CD8-positive, alpha-beta memory T cell (primary cell): Measurements from ENCODE around the gene C2CD4C. TPM values are rescaled to one million over a fixed set of nuclear protein-coding genes. Genes with fewer than 3 reads are reported as not detected.
"Not testable (repeated sequence)": the region's sequence is repeated elsewhere in the genome, so short reads cannot be mapped to it uniquely, and the experiment has no call there.

Experiments
- CTCF ChIA-PET: fragments of 350-600 bp; sonication (Branson Sonifier 250); formaldehyde crosslinking; loops from one replicate; lab custom pipeline; 2021; ENCODE audit warnings: antibody characterized with exemption; lab: Charles Lee
- POLR2A ChIA-PET: fragments of 350-600 bp; sonication (Branson Sonifier 250); formaldehyde crosslinking; loops from one replicate; lab custom pipeline; 2021; ENCODE audit warnings: antibody characterized with exemption; lab: Charles Lee
- DNase-seq, 5 donors: peaks; one replicate each; pipeline versions ENCODE4 v3.0.0 to v3.0.0-alpha.2; 2020 to 2022; ENCODE audit warnings: mixed read lengths in 1 of 5
- H3K27ac ChIP-seq: one replicate; pipeline ENCODE4 v1.7.0; 2013; ENCODE audit warnings: low read depth, mild to moderate bottlenecking, low read length, moderate library complexity
- H3K27me3 ChIP-seq: 2 replicates; pipeline ENCODE4 v1.7.0; 2013; ENCODE audit warnings: low read length, mild to moderate bottlenecking; ENCODE audit not compliant: insufficient read depth, poor library complexity, severe bottlenecking
- H3K36me3 ChIP-seq: 2 replicates; pipeline ENCODE4 v1.7.0; 2013; ENCODE audit warnings: mild to moderate bottlenecking, low read length, moderate library complexity; ENCODE audit not compliant: insufficient read depth
- H3K4me1 ChIP-seq: 2 replicates; pipeline ENCODE4 v1.7.0; 2013; ENCODE audit warnings: mild to moderate bottlenecking, low read length, moderate library complexity; ENCODE audit not compliant: insufficient read depth
- H3K4me3 ChIP-seq: 2 replicates; pipeline ENCODE4 v1.7.0; 2013; ENCODE audit warnings: mild to moderate bottlenecking, low read length
- H3K9me3 ChIP-seq: 2 replicates; pipeline ENCODE4 v1.7.0; 2013; ENCODE audit warnings: mild to moderate bottlenecking, low read length
- H3K27ac Mint-ChIP-seq, 8 donors: one replicate each; pipeline ENCODE4 v1.8.0; 2020 to 2021; ENCODE audit warnings: mixed read lengths in 8 of 8, mild to moderate bottlenecking in 6 of 8, inconsistent platforms in 3 of 8, moderate library complexity in 3 of 8
- H3K27me3 Mint-ChIP-seq, 2 donors: one replicate each; pipeline ENCODE4 v1.8.0; 2020 to 2021; ENCODE audit warnings: mixed read lengths in 2 of 2, mild to moderate bottlenecking in 1 of 2, moderate library complexity in 1 of 2
- H3K36me3 Mint-ChIP-seq, 3 donors: one replicate each; pipeline ENCODE4 v1.8.0; 2020 to 2021; ENCODE audit warnings: mixed read lengths in 3 of 3, inconsistent platforms in 1 of 3, mild to moderate bottlenecking in 1 of 3
- H3K4me1 Mint-ChIP-seq, 3 donors: one replicate each; pipeline ENCODE4 v1.8.0; 2020 to 2021; ENCODE audit warnings: mixed read lengths in 3 of 3, inconsistent platforms in 1 of 3, mild to moderate bottlenecking in 1 of 3
- H3K4me3 Mint-ChIP-seq, 7 donors: one replicate each; pipeline ENCODE4 v1.8.0; 2020 to 2021; ENCODE audit warnings: mixed read lengths in 7 of 7, mild to moderate bottlenecking in 6 of 7, moderate library complexity in 4 of 7, inconsistent platforms in 2 of 7
- H3K9me3 Mint-ChIP-seq, 5 donors: one replicate each; pipeline ENCODE4 v1.8.0; 2020 to 2022; ENCODE audit warnings: mixed read lengths in 5 of 5, mild to moderate bottlenecking in 3 of 5, moderate library complexity in 2 of 5, inconsistent platforms in 1 of 5
- polyA plus RNA-seq: library from polyadenylated mRNA; unstranded; fragments of 300-500 nt; fragmentation: Illumina TruSeq; gene quantifications from one replicate; pipeline ENCODE4 v1.2.3, GENCODE V29; 2021
- total RNA-seq, 2 experiments: library from RNA; stranded (reverse); gene quantifications; one replicate each; pipeline ENCODE4 v1.2.3, GENCODE V29; 2021

C2CD4C gene
- total and polyA plus RNA-seq, 3 experiments from 2014 or later, result not detected

DNA sequence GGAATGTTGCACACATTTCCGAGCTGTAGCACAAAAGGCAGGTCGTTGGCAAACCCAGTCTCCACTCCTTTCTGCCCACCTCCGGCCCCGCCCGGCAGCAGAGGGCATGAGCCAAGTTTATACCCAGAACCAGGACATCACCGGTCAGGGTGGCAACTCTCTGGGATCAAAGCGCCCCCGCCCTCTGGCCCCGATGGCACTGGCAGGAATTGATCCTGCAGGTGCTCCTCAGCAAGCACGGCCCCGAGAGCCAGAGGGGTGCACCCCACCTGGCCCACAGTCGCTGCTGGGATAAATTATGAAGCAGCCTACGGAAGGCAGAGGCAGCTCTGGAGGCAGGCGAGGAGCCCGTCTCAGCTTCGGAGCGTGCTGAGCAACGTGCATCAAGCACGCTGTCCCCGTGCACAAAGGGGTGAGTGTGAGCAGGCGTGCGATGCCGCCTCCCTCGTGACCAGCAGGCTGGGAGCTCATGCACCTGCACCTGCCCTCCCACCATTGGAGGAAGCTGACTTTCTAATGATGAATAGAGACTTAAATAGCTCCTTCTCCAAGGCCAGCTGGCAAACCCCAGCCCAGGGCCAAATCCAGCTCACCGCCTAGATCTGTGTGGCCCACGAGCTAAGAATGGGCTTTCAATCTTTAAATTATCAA is 26.2 kb upstream of the C2CD4C start:
- no peaks in the 10 kb centered on the region for H3K27me3 ChIP-seq
- no peak overlapping the region for H3K4me3 Mint-ChIP-seq
- ChIA-PET CTCF (no interaction called here), POLR2A (no interaction called here)
- no peak for DNase-seq
- no peaks in the 10 kb centered on the region for H3K9me3 ChIP-seq
- H3K4me1 Mint-ChIP-seq, result no peaks in the 10 kb centered on the region
- no peak overlapping the region for H3K27ac ChIP-seq
- H3K27me3 Mint-ChIP-seq, result peaks cover 1 to 18% of the 10 kb centered on the region in 2 donors
- H3K36me3 Mint-ChIP-seq, result no peaks in the 10 kb centered on the region
- no peaks in the 10 kb centered on the region for H3K36me3 ChIP-seq
- H3K27ac Mint-ChIP-seq, result no peak overlapping the region
- H3K4me1 ChIP-seq, result no peaks in the 10 kb centered on the region
- H3K4me3 ChIP-seq, result no peak overlapping the region
- peaks cover 0 to 3% (median 0%) of the 10 kb centered on the region in 5 donors for H3K9me3 Mint-ChIP-seq

DNA sequence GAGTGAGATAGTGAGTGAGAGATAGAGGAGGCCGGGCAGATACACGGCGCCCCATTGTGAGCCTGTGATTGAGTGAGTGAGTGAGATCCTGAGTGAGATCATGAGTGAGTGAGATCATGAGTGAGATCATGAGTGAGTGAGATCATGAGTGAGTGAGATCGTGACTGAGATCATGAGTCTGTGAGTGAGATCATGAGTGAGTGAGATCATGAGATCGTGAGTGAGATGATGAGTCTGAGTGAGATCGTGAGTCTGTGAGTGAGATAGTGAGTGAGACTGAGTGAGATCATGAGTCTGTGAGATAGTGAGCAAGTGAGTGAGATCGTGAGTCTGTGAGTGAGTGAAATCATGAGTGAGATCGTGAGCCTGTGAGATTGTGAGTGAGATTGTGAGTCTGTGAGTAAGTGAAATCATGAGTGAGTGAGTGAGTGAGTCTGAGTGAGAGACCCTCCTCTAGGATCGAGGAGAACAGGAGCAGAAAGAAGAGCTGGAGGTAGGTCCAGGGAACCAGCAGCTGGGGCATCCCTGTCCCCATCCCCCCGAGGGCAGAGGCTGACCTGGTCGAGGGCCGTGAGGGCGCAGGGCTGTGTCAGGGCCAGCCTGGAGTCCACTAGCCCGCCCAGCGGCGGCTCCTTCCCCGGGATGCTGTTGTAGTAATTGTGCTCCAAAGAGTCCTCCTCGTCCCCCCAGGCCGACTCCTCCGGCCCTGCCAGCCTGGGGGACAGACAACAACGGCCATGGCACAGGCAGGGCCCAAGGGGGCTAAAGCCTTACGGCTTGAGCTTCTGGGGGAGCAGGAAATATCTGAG is 25.4 kb upstream of the C2CD4C start:
- POLR2A ChIA-PET, result no interaction called here

GRCh38 chr19:430701-431100 is 21.8 kb upstream of the C2CD4C start:
- Histone ChIP-seq H3K27me3 (no peaks in the 10 kb centered on the region), H3K9me3 (no peaks in the 10 kb centered on the region), H3K36me3 (no peaks in the 10 kb centered on the region), H3K27ac (no peak overlapping the region), H3K4me3 (no peak overlapping the region), H3K4me1 (no peaks in the 10 kb centered on the region)
- peaks cover 0 to 3% of the 10 kb centered on the region in 2 donors for H3K27me3 Mint-ChIP-seq
- no peaks in the 10 kb centered on the region for H3K36me3 Mint-ChIP-seq
- ChIA-PET POLR2A (no interaction called here), CTCF (no interaction called here)
- no peak for DNase-seq
- H3K9me3 Mint-ChIP-seq, result peaks cover 0 to 3% (median 0%) of the 10 kb centered on the region in 5 donors
- H3K4me3 Mint-ChIP-seq, result no peak overlapping the region
- no peaks in the 10 kb centered on the region for H3K4me1 Mint-ChIP-seq
- H3K27ac Mint-ChIP-seq, result no peak overlapping the region

More for the DNA sequence above, 25.4 kb upstream of the C2CD4C start:
- CTCF ChIA-PET, result no interaction called here
- Mint-ChIP-seq H3K27ac (no peak overlapping the region), H3K27me3 (peaks cover 0 to 15% of the 10 kb centered on the region in 2 donors), H3K9me3 (peaks cover 0 to 3% (median 0%) of the 10 kb centered on the region in 5 donors), H3K4me3 (no peak overlapping the region), H3K4me1 (no peaks in the 10 kb centered on the region), H3K36me3 (no peaks in the 10 kb centered on the region)
- no peak overlapping the region for H3K27ac ChIP-seq
- no peaks in the 10 kb centered on the region for H3K36me3 ChIP-seq
- DNase-seq, result no peak
- no peaks in the 10 kb centered on the region for H3K27me3 ChIP-seq
- H3K4me3 ChIP-seq, result no peak overlapping the region
- H3K4me1 ChIP-seq, result no peaks in the 10 kb centered on the region
- no peaks in the 10 kb centered on the region for H3K9me3 ChIP-seq

DNA sequence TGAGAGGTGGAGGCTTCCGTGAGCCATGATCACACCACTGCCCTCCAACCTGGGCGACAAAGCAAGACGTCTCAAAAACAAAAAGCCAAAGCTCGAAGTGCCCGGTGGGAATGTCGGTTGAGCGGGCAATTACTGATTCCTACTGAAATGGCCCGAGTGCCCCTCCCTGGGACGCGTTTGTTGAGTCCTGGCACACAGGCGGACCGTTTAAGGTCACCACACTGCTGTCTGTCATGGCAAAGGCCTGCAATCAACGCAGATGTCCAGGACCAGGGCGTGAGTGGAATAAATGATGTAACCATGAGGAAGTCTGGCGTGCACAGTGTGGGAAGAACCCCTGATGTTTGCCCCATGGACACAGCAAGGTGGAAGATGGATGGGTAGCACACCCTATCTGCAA is 19.2 kb upstream of the C2CD4C start:
- no peaks in the 10 kb centered on the region for H3K9me3 ChIP-seq
- Mint-ChIP-seq H3K36me3 (no peaks in the 10 kb centered on the region), H3K4me3 (no peak overlapping the region), H3K27ac (no peak overlapping the region), H3K27me3 (no peaks in the 10 kb centered on the region), H3K9me3 (peaks cover 0 to 3% (median 0%) of the 10 kb centered on the region in 5 donors), H3K4me1 (no peaks in the 10 kb centered on the region)
- H3K27ac ChIP-seq, result no peak overlapping the region
- H3K36me3 ChIP-seq, result no peaks in the 10 kb centered on the region
- no peaks in the 10 kb centered on the region for H3K4me1 ChIP-seq
- no peak overlapping the region for H3K4me3 ChIP-seq
- ChIA-PET CTCF (no interaction called here), POLR2A (no interaction called here)
- no peak for DNase-seq
- no peaks in the 10 kb centered on the region for H3K27me3 ChIP-seq

DNA sequence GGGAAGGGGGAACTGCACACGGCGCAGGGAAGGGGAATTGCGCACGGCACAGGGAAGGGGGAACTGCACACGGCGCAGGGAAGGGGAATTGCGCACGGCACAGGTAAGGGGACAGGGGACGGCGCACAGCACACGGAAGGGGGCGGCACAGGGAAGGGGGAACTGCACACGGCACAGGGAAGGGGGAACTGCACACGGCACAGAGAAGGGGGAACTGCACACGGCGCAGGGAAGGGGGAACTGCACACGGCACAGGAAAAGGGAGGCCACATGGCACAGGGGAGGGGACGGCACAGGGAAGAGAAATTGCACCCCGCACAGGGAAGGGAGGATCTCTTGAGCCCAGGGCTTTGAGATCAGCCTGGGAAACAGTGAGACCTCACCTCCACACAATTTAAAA is 18.7 kb upstream of the C2CD4C start:
- H3K27me3 Mint-ChIP-seq, CTCF ChIA-PET, H3K27me3 ChIP-seq, H3K9me3 Mint-ChIP-seq, H3K4me1 ChIP-seq, H3K9me3 ChIP-seq, H3K27ac Mint-ChIP-seq, H3K36me3 Mint-ChIP-seq, H3K4me3 Mint-ChIP-seq, DNase-seq, H3K36me3 ChIP-seq, H3K4me1 Mint-ChIP-seq, H3K4me3 ChIP-seq, POLR2A ChIA-PET, H3K27ac ChIP-seq: not testable (repeated sequence)

DNA sequence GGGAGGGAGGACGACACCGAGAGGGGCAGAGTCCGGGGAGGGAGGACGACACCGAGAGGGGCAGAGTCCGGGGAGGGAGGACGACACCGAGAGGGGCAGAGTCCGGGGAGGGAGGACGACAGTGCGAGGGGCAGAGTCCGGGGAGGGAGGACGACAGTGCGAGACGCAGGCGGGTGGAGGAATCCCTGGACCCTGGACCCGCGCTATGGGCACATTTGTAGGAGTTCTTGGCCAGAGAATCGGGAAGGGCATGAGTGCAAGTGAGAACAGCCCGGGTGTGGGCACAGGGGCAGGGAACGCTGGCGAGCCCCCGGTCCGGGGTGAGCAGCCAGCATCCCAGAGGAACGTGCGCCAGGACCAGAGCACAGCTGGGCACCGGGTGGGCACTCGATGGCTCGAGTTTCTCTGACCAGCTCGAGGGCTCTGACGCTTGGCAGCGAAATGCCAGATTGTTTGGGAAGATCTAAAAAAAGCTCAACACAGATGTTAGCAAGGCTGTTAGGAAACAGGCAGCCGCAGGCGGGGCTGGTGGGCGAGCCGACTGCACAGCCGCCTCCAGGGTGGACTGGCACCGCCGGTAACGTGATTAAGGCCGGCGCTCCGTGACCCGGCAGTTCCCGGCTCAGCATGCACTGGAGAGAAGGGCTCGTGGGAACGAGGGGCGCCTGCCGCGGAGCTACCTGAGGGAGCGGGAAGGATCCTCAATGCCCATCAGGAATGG is 17.9 kb upstream of the C2CD4C start:
- Mint-ChIP-seq H3K36me3 (no peaks in the 10 kb centered on the region), H3K27me3 (no peaks in the 10 kb centered on the region), H3K4me3 (no peak overlapping the region), H3K9me3 (peaks cover 0 to 3% (median 0%) of the 10 kb centered on the region in 5 donors), H3K4me1 (no peaks in the 10 kb centered on the region), H3K27ac (no peak overlapping the region)
- H3K36me3 ChIP-seq, result no peaks in the 10 kb centered on the region
- H3K4me1 ChIP-seq, result no peaks in the 10 kb centered on the region
- ChIA-PET POLR2A (interaction anchor here (0.6 kb wide), 1 partner anchor 17 kb away, joined by 4 read pairs; no protein-coding TSS in a partner anchor), CTCF (no interaction called here)
- no peak overlapping the region for H3K27ac ChIP-seq
- H3K4me3 ChIP-seq, result no peak overlapping the region
- H3K27me3 ChIP-seq, result no peaks in the 10 kb centered on the region
- H3K9me3 ChIP-seq, result no peaks in the 10 kb centered on the region
- DNase-seq, result no peak

DNA sequence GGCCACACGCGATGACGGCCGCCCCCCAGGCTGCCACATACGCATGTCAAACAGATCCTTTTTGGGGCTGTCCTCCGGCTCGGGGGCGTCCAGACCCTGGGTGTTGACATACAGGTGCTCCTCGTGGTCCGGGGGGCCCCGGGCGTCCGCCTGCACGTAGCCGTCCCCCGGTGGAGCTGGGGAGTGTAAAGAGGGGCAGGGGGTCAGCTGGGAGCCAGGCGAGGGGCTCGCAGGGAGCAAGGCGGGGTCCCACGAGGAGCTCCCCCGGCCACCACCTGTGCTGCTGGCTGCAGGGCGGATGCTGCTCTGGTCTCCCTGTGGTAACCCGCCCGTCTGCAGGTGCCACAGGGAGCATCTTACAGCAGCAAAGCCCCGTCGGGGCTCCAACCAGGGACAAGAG is 16.1 kb upstream of the C2CD4C start:
- Mint-ChIP-seq H3K4me1 (no peaks in the 10 kb centered on the region), H3K4me3 (no peak overlapping the region), H3K27me3 (peaks cover 0 to 4% of the 10 kb centered on the region in 2 donors), H3K27ac (no peak overlapping the region), H3K9me3 (no peaks in the 10 kb centered on the region), H3K36me3 (no peaks in the 10 kb centered on the region)
- ChIA-PET CTCF (no interaction called here), POLR2A (no interaction called here)
- Histone ChIP-seq H3K27me3 (no peaks in the 10 kb centered on the region), H3K36me3 (no peaks in the 10 kb centered on the region), H3K27ac (no peak overlapping the region), H3K4me1 (no peaks in the 10 kb centered on the region), H3K4me3 (no peak overlapping the region), H3K9me3 (no peaks in the 10 kb centered on the region)
- DNase-seq, result no peak

DNA sequence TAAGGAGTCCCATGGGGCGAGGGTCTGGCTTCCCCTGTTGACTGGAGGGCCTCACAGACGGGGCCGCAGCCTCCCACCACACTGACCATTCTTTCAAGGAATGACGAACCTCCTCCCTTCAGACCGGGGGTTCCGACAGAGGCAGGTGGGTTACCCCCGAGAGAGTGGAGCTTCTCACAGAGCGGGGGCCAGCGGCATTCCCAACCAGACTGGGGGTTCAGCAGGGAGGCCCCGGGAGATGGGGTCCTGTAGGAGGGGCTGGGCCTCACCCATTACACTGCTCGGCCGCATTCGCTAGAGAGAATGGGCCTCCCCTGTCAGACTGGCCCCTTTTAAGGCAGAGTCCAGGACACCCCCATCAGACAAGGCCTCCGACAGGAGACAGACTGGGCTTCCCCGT is 15.6 kb upstream of the C2CD4C start:
- no peak for DNase-seq
- Histone ChIP-seq H3K4me1 (no peaks in the 10 kb centered on the region), H3K27ac (no peak overlapping the region), H3K36me3 (no peaks in the 10 kb centered on the region), H3K9me3 (no peaks in the 10 kb centered on the region), H3K4me3 (no peak overlapping the region), H3K27me3 (no peaks in the 10 kb centered on the region)
- Mint-ChIP-seq H3K36me3 (no peaks in the 10 kb centered on the region), H3K4me3 (no peak overlapping the region), H3K4me1 (no peaks in the 10 kb centered on the region), H3K27ac (no peak overlapping the region), H3K27me3 (peaks cover 0 to 4% of the 10 kb centered on the region in 2 donors), H3K9me3 (no peaks in the 10 kb centered on the region)
- CTCF ChIA-PET, result no interaction called here
- POLR2A ChIA-PET, result no interaction called here
